Measurements from ENCODE around the gene ABCC2.
A peak's percentile ranks its signal among the peaks of the same experiment; 100 is the strongest.

Gene ABCC2

GRCh38 chr10:99787782-99788445 lies 5.5 kb downstream of the ABCC2 start:
- no peak overlapping the region for H2AFZ ChIP-seq (ENCODE audit: low read length, unreplicated experiment)
- no peaks in the 10 kb centered on the region for H3K79me2 ChIP-seq (ENCODE audit: control insufficient read depth, insufficient read depth, low read length, unreplicated experiment)
- H3K27ac ChIP-seq (ENCODE audit: low read depth, low read length), result peak overlapping the region; percentile 62
- no peaks in the 10 kb centered on the region for H3K36me3 ChIP-seq (ENCODE audit: insufficient read depth, low read length)
- peaks cover 39% of the 10 kb centered on the region for H3K4me1 ChIP-seq (ENCODE audit: control insufficient read depth, insufficient read depth, low read length, unreplicated experiment)
- H3K4me3 ChIP-seq (ENCODE audit: low read depth, low read length), result no peak overlapping the region
- H3K27me3 ChIP-seq (ENCODE audit: insufficient read depth, low read length), result no peaks in the 10 kb centered on the region

- no peaks in the 10 kb centered on the region for H3K79me2 ChIP-seq (ENCODE audit: control insufficient read depth, insufficient read depth, low read length, unreplicated experiment)
Observed at GRCh38 chr10:99788598-99789256, 6.3 kb downstream of the ABCC2 start.

GRCh38 chr10:99791831-99792230 lies 9.4 kb downstream of the ABCC2 start:
- Histone ChIP-seq H3K27ac (ENCODE audit: low read depth, low read length) (no peak overlapping the region), H3K4me1 (ENCODE audit: control insufficient read depth, insufficient read depth, low read length, unreplicated experiment) (peaks cover 13% of the 10 kb centered on the region), H3K79me2 (ENCODE audit: control insufficient read depth, insufficient read depth, low read length, unreplicated experiment) (no peaks in the 10 kb centered on the region), H3K27me3 (ENCODE audit: insufficient read depth, low read length) (no peaks in the 10 kb centered on the region), H2AFZ (ENCODE audit: low read length, unreplicated experiment) (no peak overlapping the region), H3K36me3 (ENCODE audit: insufficient read depth, low read length) (no peaks in the 10 kb centered on the region), H3K4me3 (ENCODE audit: low read depth, low read length) (no peak overlapping the region)

More at GRCh38 chr10:99788598-99789256, 6.3 kb downstream of the ABCC2 start:
- Histone ChIP-seq H3K27me3 (ENCODE audit: insufficient read depth, low read length) (no peaks in the 10 kb centered on the region), H3K36me3 (ENCODE audit: insufficient read depth, low read length) (no peaks in the 10 kb centered on the region), H3K4me3 (ENCODE audit: low read depth, low read length) (peak overlapping the region; percentile 12; the same call in 1 of the 2 replicates), H2AFZ (ENCODE audit: low read length, unreplicated experiment) (peak overlapping the region; percentile 41), H3K4me1 (ENCODE audit: control insufficient read depth, insufficient read depth, low read length, unreplicated experiment) (peaks cover 31% of the 10 kb centered on the region), H3K27ac (ENCODE audit: low read depth, low read length) (peak overlapping the region; percentile 62)

- no peak overlapping the region for H2AFZ ChIP-seq (ENCODE audit: low read length, unreplicated experiment)
- H3K27ac ChIP-seq (ENCODE audit: low read depth, low read length), result no peak overlapping the region
- peaks cover 5% of the 10 kb centered on the region for H3K4me1 ChIP-seq (ENCODE audit: control insufficient read depth, insufficient read depth, low read length, unreplicated experiment)
- no peaks in the 10 kb centered on the region for H3K36me3 ChIP-seq (ENCODE audit: insufficient read depth, low read length)
- H3K79me2 ChIP-seq (ENCODE audit: control insufficient read depth, insufficient read depth, low read length, unreplicated experiment), result no peaks in the 10 kb centered on the region
- H3K27me3 ChIP-seq (ENCODE audit: insufficient read depth, low read length), result no peaks in the 10 kb centered on the region
- no peak overlapping the region for H3K4me3 ChIP-seq (ENCODE audit: low read depth, low read length)
Observed at GRCh38 chr10:99793819-99794218, 11.4 kb downstream of the ABCC2 start.

GRCh38 chr10:99796928-99797327 lies 14.5 kb downstream of the ABCC2 start:
- Histone ChIP-seq H3K27ac (ENCODE audit: low read depth, low read length) (no peak overlapping the region), H3K79me2 (ENCODE audit: control insufficient read depth, insufficient read depth, low read length, unreplicated experiment) (no peaks in the 10 kb centered on the region), H3K27me3 (ENCODE audit: insufficient read depth, low read length) (no peaks in the 10 kb centered on the region), H3K4me1 (ENCODE audit: control insufficient read depth, insufficient read depth, low read length, unreplicated experiment) (no peaks in the 10 kb centered on the region), H3K36me3 (ENCODE audit: insufficient read depth, low read length) (no peaks in the 10 kb centered on the region), H2AFZ (ENCODE audit: low read length, unreplicated experiment) (no peak overlapping the region), H3K4me3 (ENCODE audit: low read depth, low read length) (no peak overlapping the region)

GRCh38 chr10:99798031-99798430 lies 15.6 kb downstream of the ABCC2 start:
- Histone ChIP-seq H2AFZ (ENCODE audit: low read length, unreplicated experiment) (no peak overlapping the region), H3K4me1 (ENCODE audit: control insufficient read depth, insufficient read depth, low read length, unreplicated experiment) (no peaks in the 10 kb centered on the region), H3K27ac (ENCODE audit: low read depth, low read length) (no peak overlapping the region), H3K36me3 (ENCODE audit: insufficient read depth, low read length) (no peaks in the 10 kb centered on the region), H3K4me3 (ENCODE audit: low read depth, low read length) (no peak overlapping the region), H3K79me2 (ENCODE audit: control insufficient read depth, insufficient read depth, low read length, unreplicated experiment) (no peaks in the 10 kb centered on the region), H3K27me3 (ENCODE audit: insufficient read depth, low read length) (no peaks in the 10 kb centered on the region)

- Histone ChIP-seq H3K4me3 (ENCODE audit: low read depth, low read length) (no peak overlapping the region), H3K4me1 (ENCODE audit: control insufficient read depth, insufficient read depth, low read length, unreplicated experiment) (no peaks in the 10 kb centered on the region), H2AFZ (ENCODE audit: low read length, unreplicated experiment) (no peak overlapping the region), H3K36me3 (ENCODE audit: insufficient read depth, low read length) (no peaks in the 10 kb centered on the region), H3K27me3 (ENCODE audit: insufficient read depth, low read length) (no peaks in the 10 kb centered on the region), H3K79me2 (ENCODE audit: control insufficient read depth, insufficient read depth, low read length, unreplicated experiment) (no peaks in the 10 kb centered on the region), H3K27ac (ENCODE audit: low read depth, low read length) (no peak overlapping the region)
Observed at GRCh38 chr10:99798920-99799319, 16.5 kb downstream of the ABCC2 start.

GRCh38 chr10:99799613-99800012 lies 17.2 kb downstream of the ABCC2 start:
- Histone ChIP-seq H3K27me3 (ENCODE audit: insufficient read depth, low read length) (no peaks in the 10 kb centered on the region), H3K36me3 (ENCODE audit: insufficient read depth, low read length) (no peaks in the 10 kb centered on the region), H3K4me3 (ENCODE audit: low read depth, low read length) (no peak overlapping the region), H3K79me2 (ENCODE audit: control insufficient read depth, insufficient read depth, low read length, unreplicated experiment) (no peaks in the 10 kb centered on the region), H3K4me1 (ENCODE audit: control insufficient read depth, insufficient read depth, low read length, unreplicated experiment) (no peaks in the 10 kb centered on the region), H3K27ac (ENCODE audit: low read depth, low read length) (no peak overlapping the region), H2AFZ (ENCODE audit: low read length, unreplicated experiment) (no peak overlapping the region)

- H2AFZ ChIP-seq (ENCODE audit: low read length, unreplicated experiment), result no peak overlapping the region
- H3K36me3 ChIP-seq (ENCODE audit: insufficient read depth, low read length), result no peaks in the 10 kb centered on the region
- no peak overlapping the region for H3K27ac ChIP-seq (ENCODE audit: low read depth, low read length)
- no peak overlapping the region for H3K4me3 ChIP-seq (ENCODE audit: low read depth, low read length)
- H3K4me1 ChIP-seq (ENCODE audit: control insufficient read depth, insufficient read depth, low read length, unreplicated experiment), result no peaks in the 10 kb centered on the region
- H3K79me2 ChIP-seq (ENCODE audit: control insufficient read depth, insufficient read depth, low read length, unreplicated experiment), result no peaks in the 10 kb centered on the region
- H3K27me3 ChIP-seq (ENCODE audit: insufficient read depth, low read length), result no peaks in the 10 kb centered on the region
Observed at GRCh38 chr10:99804471-99804870, 22.0 kb downstream of the ABCC2 start.

GRCh38 chr10:99805190-99805589 lies 22.8 kb downstream of the ABCC2 start:
- Histone ChIP-seq H3K4me1 (ENCODE audit: control insufficient read depth, insufficient read depth, low read length, unreplicated experiment) (no peaks in the 10 kb centered on the region), H3K4me3 (ENCODE audit: low read depth, low read length) (no peak overlapping the region), H2AFZ (ENCODE audit: low read length, unreplicated experiment) (no peak overlapping the region), H3K27ac (ENCODE audit: low read depth, low read length) (no peak overlapping the region), H3K27me3 (ENCODE audit: insufficient read depth, low read length) (no peaks in the 10 kb centered on the region), H3K79me2 (ENCODE audit: control insufficient read depth, insufficient read depth, low read length, unreplicated experiment) (no peaks in the 10 kb centered on the region), H3K36me3 (ENCODE audit: insufficient read depth, low read length) (no peaks in the 10 kb centered on the region)

GRCh38 chr10:99806091-99806490 lies 23.7 kb downstream of the ABCC2 start:
- Histone ChIP-seq H3K36me3 (ENCODE audit: insufficient read depth, low read length) (no peaks in the 10 kb centered on the region), H3K27ac (ENCODE audit: low read depth, low read length) (no peak overlapping the region), H3K4me1 (ENCODE audit: control insufficient read depth, insufficient read depth, low read length, unreplicated experiment) (no peaks in the 10 kb centered on the region), H2AFZ (ENCODE audit: low read length, unreplicated experiment) (no peak overlapping the region), H3K79me2 (ENCODE audit: control insufficient read depth, insufficient read depth, low read length, unreplicated experiment) (no peaks in the 10 kb centered on the region), H3K4me3 (ENCODE audit: low read depth, low read length) (no peak overlapping the region), H3K27me3 (ENCODE audit: insufficient read depth, low read length) (no peaks in the 10 kb centered on the region)
